GM12891 (cell line): ENCODE data around the gene URB2.

Experiments used
- POLR2A ChIP-seq: IDR thresholded peaks from 2 replicates; pipeline ENCODE4 v1.6.1; 2011; ENCODE audit warnings: low read depth, low read length, control low read depth
- POLR2AphosphoS5 ChIP-seq: IDR thresholded peaks from 2 replicates; pipeline ENCODE4 v1.6.1; 2011; ENCODE audit warnings: low read depth, low read length, control low read depth
- SPI1 ChIP-seq: IDR thresholded peaks from 2 replicates; pipeline ENCODE4 v1.6.1; 2011; ENCODE audit warnings: low read depth, low read length, control low read depth
- TAF1 ChIP-seq: IDR thresholded peaks from 2 replicates; pipeline ENCODE4 v1.6.1; 2011; ENCODE audit warnings: low read depth, low read length, control low read depth

DNA sequence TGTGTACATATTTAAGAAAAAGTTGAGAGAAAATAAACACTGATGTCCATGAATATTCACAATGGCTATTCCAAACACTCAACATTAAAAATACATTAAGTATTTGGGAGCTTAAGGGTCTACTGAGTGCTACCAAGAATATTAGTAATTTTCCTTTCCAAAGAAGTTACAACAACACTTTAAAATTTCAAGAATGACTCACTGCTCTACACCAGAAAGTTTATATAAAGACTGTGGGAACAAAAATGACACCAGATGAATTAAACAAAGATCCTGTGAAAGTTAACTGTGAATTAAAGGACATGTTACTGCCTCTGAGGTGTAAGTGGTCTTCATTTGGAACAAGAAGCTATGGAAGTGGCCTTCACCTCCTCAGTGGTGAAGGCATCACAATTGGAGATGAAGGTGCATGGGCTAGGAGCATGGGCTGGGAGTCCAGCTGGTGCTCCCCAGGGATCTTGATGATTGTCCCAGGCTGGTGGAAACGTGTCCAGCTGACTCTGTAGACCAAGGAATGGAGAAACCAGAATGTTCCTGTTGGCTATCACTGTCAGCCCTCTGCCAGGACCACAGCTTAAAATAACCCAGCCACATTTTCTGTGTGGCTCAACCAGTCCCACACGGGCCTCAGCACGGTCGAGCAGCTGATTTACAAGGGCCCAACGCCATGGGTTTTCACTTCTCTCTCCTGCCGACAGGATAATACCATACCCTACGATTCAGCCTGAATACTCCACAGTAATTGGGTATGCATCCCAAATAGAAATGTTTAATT lies 28.9 kb upstream of the URB2 start:
- TF ChIP-seq TAF1 (no peak), SPI1 (no peak), POLR2AphosphoS5 (no peak), POLR2A (no peak)
